Measurements from ENCODE around the gene ARHGAP22.

The ARHGAP22 gene

GRCh38 chr10:48446785-48447184 lies 158.1 kb downstream of the ARHGAP22 start:
- TF ChIP-seq, protein P1, sequence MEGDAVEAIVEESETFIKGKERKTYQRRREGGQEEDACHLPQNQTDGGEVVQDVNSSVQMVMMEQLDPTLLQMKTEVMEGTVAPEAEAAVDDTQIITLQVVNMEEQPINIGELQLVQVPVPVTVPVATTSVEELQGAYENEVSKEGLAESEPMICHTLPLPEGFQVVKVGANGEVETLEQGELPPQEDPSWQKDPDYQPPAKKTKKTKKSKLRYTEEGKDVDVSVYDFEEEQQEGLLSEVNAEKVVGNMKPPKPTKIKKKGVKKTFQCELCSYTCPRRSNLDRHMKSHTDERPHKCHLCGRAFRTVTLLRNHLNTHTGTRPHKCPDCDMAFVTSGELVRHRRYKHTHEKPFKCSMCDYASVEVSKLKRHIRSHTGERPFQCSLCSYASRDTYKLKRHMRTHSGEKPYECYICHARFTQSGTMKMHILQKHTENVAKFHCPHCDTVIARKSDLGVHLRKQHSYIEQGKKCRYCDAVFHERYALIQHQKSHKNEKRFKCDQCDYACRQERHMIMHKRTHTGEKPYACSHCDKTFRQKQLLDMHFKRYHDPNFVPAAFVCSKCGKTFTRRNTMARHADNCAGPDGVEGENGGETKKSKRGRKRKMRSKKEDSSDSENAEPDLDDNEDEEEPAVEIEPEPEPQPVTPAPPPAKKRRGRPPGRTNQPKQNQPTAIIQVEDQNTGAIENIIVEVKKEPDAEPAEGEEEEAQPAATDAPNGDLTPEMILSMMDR (conservative IDR thresholded peaks at IDR 0.05; ENCODE audit: low read depth, low read length), result no peak
- no peak for DNase-seq (ENCODE audit: low read depth)
- H3K4me3 ChIP-seq (ENCODE audit: low read length), result no peak overlapping the region

GRCh38 chr10:48445932-48446331 lies 158.9 kb downstream of the ARHGAP22 start:
- TF ChIP-seq, protein P1 (conservative IDR thresholded peaks at IDR 0.05; ENCODE audit: low read depth, low read length), result no peak
- H3K4me3 ChIP-seq (ENCODE audit: low read length), result no peak overlapping the region
- DNase-seq (ENCODE audit: low read depth), result no peak

GRCh38 chr10:48444861-48445841 lies 159.7 kb downstream of the ARHGAP22 start:
- DNase-seq (ENCODE audit: low read depth), result peak; percentile 59
- H3K4me3 ChIP-seq (ENCODE audit: low read length), result no peak overlapping the region
- TF ChIP-seq, protein P1 (conservative IDR thresholded peaks at IDR 0.05; ENCODE audit: low read depth, low read length), result peak; percentile 56

DNA sequence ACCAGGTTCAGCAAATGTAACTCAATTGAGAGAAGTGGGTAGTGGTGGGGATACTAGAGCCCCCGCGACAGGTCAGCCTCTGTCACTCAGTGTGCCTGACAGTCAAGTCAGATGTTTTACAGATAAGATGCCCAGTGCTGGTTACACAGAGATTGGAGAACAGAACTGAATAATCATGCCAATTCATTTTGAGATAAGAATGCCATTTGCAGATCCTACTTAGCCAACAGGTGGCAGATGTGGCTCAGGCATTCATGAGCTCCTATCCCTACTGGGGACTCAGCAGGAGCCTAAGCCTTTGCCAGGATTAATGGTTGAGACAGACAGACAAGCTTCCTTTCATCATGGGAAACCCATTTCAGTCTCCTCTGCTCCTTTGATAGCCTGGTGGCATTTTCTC lies 160.6 kb downstream of the ARHGAP22 start:
- TF ChIP-seq, protein P1 (conservative IDR thresholded peaks at IDR 0.05; ENCODE audit: low read depth, low read length), result peak; percentile 51

GRCh38 chr10:48442809-48443177 lies 162.1 kb downstream of the ARHGAP22 start:
- TF ChIP-seq, protein P1 (conservative IDR thresholded peaks at IDR 0.05; ENCODE audit: low read depth, low read length), result no peak
- no peak overlapping the region for H3K4me3 ChIP-seq (ENCODE audit: low read length)

More for the DNA sequence above, 160.6 kb downstream of the ARHGAP22 start:
- no peak overlapping the region for H3K4me3 ChIP-seq (ENCODE audit: low read length)
- no peak for DNase-seq (ENCODE audit: low read depth)

GRCh38 chr10:48442090-48442808 lies 162.6 kb downstream of the ARHGAP22 start:
- DNase-seq (ENCODE audit: low read depth), result no peak
- no peak overlapping the region for H3K4me3 ChIP-seq (ENCODE audit: low read length)
- TF ChIP-seq, protein P1 (conservative IDR thresholded peaks at IDR 0.05; ENCODE audit: low read depth, low read length), result no peak

More at GRCh38 chr10:48442809-48443177, 162.1 kb downstream of the ARHGAP22 start:
- DNase-seq (ENCODE audit: low read depth), result no peak
